NCI-H187 treated with DMSO at 0.1 percent for 48 hours (cell line): ENCODE data around the gene GRIK4.

ENCODE experiments used
- DNase-seq: peaks from one replicate; lab custom pipeline; 2025; lab: John Stamatoyannopoulos, UW

The GRIK4 gene

DNA sequence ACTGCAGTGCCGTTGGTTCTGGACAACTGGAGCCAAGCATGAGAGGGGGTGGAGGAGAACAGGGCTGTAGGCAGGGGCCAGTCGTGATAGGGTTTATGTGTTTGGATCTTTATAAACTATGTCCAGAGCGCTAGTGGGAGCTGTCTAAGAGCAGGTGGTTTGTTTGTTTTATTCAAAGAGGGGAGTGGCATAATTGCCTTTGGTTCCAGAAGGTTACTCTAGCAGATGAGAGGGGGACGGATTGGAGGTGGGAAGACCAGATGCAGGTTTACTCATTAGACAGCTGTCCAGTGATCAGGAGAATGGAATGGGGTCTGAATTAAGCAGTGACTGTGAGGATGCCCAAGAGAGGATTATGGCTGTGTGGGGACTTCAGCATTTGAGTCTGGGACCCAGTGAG is 403.1 kb downstream of the GRIK4 start:
- DNase-seq, result peak; percentile 11

- DNase-seq, result no peak
Observed at GRCh38 chr11:120917559-120918239, 406.2 kb downstream of the GRIK4 start.

- no peak for DNase-seq
Observed at GRCh38 chr11:120918257-120918656, 406.7 kb downstream of the GRIK4 start.

GRCh38 chr11:120919045-120919444 is 407.5 kb downstream of the GRIK4 start:
- DNase-seq, result no peak

GRCh38 chr11:120919566-120919965 is 408.0 kb downstream of the GRIK4 start:
- no peak for DNase-seq

DNA sequence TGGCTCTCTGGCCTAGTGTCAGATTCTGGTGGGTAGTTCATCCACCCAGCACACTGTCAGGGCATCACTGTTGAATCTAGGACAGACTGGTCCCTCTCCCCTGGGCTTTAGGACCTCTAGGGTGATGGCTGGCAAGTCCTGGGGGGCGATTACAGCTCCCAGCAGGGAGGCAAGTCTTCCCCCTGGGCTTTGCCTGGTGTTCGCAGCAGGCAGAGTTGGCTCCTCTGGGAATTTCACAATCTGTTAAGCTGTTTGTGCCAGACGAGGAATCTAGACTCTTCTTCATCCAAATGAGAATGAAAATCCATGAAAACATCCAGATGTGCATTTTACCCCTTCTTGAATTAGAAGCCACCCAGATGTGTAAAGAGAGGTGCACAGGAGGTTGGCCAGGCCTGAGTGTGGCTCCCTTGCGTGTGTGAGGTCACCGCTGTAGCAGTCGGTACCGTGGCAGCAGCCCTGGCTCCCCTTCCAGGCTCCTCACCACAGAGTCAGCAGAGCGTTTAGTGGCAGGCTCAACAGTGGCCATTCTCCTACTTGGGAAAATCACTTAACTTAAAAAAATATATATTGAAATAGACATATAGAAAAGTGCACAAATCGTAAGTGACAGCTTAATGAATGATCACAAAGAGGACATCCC is 412.4 kb downstream of the GRIK4 start:
- DNase-seq, result no peak

GRCh38 chr11:120925944-120926343 is 414.4 kb downstream of the GRIK4 start:
- no peak for DNase-seq

DNA sequence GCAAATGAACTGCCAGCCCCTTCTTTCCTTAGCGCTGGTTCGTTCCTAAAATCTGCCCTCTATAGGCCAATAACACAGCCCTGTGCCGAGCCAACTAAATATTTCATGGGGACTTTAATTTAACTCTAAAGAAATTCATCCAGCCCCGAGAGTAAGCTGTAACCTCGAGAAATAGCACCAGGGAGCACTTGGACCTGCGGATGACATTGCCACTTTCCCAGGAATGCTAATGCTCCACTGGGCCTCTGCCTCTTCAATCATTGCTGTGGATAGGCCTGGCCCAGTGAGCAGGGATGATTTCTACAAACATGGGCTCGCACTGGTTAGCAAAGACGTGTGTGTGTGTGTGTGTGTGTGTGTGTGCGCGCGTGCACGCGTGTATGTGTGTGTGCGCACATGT is 417.1 kb downstream of the GRIK4 start:
- no peak for DNase-seq

GRCh38 chr11:120929090-120929489 is 417.5 kb downstream of the GRIK4 start:
- no peak for DNase-seq

- DNase-seq, result no peak
Observed at GRCh38 chr11:120929664-120930154, 418.2 kb downstream of the GRIK4 start.

- no peak for DNase-seq
Observed at GRCh38 chr11:120931057-120931779, 419.7 kb downstream of the GRIK4 start.

GRCh38 chr11:120932305-120932915 is 420.9 kb downstream of the GRIK4 start:
- DNase-seq, result no peak

GRCh38 chr11:120936356-120936755 is 424.8 kb downstream of the GRIK4 start:
- no peak for DNase-seq

- no peak for DNase-seq
Observed at GRCh38 chr11:120937501-120937900, 426.0 kb downstream of the GRIK4 start.

DNA sequence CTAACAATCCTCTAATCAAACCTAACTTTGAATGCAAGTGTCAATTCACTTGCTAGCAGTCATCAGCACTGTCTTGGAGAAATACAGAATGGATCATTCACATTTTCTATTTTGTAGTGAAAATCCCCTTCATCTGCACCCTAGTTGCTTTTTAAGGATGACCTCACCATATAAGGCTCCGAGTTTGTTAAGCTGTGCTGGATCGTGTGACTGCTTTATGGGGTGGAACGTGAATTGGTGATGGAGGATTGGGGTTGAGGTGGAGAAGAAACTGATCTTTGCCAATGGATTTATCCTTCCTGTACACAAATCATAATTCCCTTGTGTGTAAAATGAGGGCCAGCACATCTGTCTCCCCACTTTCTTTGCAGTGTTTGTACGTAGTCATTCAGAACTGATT is 426.7 kb downstream of the GRIK4 start:
- no peak for DNase-seq

DNA sequence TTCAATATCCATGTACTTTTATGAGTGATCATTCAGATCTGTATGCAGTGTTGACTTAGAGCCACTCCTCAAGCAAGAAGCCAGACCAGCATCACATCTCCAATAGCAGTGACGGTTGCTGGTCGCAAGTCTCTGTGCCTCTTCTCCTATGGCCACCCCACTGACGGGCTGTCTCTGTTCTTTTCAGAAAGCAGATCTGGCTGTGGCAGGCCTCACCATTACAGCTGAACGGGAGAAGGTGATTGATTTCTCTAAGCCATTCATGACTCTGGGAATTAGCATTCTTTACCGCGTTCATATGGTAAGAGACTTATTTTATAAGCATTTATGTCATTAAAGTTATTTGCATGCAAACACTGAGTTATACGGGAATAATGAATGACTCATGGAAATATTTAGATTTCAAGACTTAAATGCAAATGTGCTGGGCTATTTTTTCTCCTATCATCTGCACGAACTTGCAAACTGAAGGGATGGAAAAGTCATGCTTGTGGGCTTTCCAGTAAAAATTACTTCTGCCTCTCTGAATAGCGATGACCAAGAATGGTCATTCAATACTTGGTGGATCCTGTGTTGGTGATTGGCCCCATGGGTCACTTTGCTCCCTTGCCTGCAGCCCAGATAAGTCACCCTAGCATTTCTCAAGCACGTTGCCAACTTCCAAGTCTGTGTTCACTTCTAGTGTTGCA is 428.8 kb downstream of the GRIK4 start:
- no peak for DNase-seq

GRCh38 chr11:120941000-120941399 is 429.5 kb downstream of the GRIK4 start:
- DNase-seq, result no peak

DNA sequence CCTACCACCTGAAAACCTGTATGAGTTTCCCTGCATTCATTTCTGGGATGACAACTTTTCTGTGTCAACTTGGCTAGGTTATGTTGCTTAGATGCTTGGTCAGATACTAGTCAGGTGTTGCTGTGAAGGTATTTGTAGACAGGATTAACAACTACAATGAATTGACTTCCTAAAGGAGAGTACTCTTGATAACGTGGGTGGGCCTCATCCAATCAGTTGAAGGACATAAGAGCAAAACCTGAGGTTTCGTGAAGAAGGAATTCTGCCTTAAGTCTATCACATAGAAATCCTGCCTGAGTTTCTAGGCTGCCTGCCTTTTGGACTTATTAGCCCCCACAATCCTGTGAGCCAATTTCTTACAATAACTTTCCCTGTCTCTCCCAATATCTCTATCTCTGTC is 431.2 kb downstream of the GRIK4 start:
- DNase-seq, result no peak

DNA sequence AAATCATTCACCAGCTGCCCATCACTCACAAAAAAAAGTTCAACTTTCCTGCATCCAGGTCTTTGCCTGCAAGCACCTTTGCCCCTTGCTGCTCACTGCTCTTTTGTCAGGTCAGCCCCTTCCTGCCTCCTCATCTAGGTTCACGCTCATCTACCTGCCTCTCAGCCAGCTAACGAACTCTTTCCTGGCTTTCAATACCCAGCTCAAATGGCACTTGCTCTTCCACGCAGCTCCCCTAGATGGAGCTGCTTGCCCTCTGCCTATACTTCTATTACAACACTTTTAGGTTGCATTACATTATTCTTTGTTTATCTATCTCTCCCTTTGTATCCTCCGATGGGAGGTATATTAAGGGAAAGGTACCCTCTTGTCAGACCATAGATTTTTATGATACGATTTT is 433.5 kb downstream of the GRIK4 start:
- no peak for DNase-seq

GRCh38 chr11:120950880-120951279 is 439.3 kb downstream of the GRIK4 start:
- no peak for DNase-seq

DNA sequence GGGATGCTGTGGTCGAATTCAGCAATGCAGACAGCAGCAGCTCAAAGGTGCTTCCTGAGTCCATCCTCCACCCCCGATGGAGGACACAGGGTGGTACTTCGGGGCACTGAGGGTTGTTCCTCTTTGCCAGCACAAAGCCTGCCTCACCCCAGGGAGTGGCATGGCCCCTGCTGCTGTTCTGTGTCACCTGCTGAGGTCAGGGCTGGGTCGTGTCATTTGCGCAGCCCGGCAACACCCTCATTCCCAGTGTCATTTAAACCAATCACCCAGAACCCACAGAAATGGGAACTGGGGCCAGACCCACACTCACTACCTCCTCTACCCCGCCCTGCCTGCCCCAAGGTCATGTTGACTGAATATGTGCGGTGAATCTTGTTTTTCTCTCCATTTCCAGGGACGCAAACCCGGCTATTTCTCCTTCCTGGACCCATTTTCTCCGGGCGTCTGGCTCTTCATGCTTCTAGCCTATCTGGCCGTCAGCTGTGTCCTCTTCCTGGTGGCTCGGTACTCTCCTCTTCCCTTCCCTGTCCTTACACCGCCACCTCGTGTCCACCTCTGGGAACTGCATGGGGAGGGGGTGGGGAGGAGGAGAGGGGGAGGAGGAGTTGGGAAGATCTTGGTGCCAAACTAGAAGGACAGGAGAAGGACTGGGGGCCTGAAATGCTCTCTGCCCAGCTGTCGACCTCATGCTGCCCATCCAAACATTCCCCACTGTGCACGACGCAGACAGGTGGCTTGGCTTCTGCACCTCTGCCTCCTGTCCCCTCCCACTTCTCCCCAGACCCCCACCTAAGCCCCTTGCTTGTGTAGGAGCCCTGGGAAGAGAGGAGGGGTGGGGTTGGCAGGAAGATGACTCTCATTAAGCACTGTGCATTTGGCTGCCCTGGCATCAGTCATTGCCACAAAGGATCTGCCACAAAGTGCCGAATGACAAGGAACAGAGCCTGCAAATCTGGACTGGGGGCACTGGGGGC is 441.2 kb downstream of the GRIK4 start:
- peak; percentile 43 for DNase-seq
